K562 (cell line): ENCODE results near the gene HYOU1. TPM values are rescaled to one million over a fixed set of nuclear protein-coding genes. Genes with fewer than 3 reads are reported as not detected.
A peak's percentile ranks its signal among the peaks of the same experiment; 100 is the strongest.

Experiments used
- BRD4 ChIP-seq: fragments of 200-600 bp; sonication (generic); IDR thresholded peaks from 2 replicates; pipeline ENCODE4 v1.6.1; 2017; ENCODE audit warnings: inconsistent platforms
- BRD9 ChIP-seq: fragments of 450-650 bp; IDR thresholded peaks from 2 replicates; pipeline ENCODE4 v1.6.1; 2018; ENCODE audit warnings: low read depth; ENCODE audit not compliant: partially characterized antibody
- HLTF ChIP-seq: fragments of 450-650 bp; IDR thresholded peaks from 2 replicates; pipeline ENCODE4 v1.6.1; 2016
- HNRNPH1 ChIP-seq: fragments of 200-400 bp; formaldehyde crosslinking; optimal IDR thresholded peaks from 2 replicates; pipeline ENCODE3; 2017; ENCODE audit warnings: low read depth, mild to moderate bottlenecking, low read length, moderate library complexity
- SLC30A9 ChIP-seq: fragments of 250-450 bp; sonication (Bioruptor Pico); IDR thresholded peaks from 2 replicates; pipeline ENCODE4 v1.8.0; 2022; ENCODE audit warnings: mild to moderate bottlenecking, moderate library complexity
- TAF1 ChIP-seq: IDR thresholded peaks from 2 replicates; pipeline ENCODE4 v1.6.1; 2011; ENCODE audit warnings: mild to moderate bottlenecking, low read length, moderate library complexity; ENCODE audit not compliant: insufficient read depth, control insufficient read depth, severe bottlenecking; ENCODE audit errors: extremely low read depth
- YBX1 ChIP-seq: fragments of 450-650 bp; IDR thresholded peaks from 2 replicates; pipeline ENCODE4 v1.7.1; 2016; ENCODE audit warnings: mild to moderate bottlenecking
- polyA plus RNA-seq, 8 experiments: library from polyadenylated mRNA; depleted of rRNA in 4 of 8; stranded (reverse) in 5 of 8; unstranded in 3 of 8; fragments of >200 nt; fragmentation: Nextera tagmentation in 2 of 8; fragmentation: Illumina TruSeq in 1 of 8; extraction: Ambion mirVana in 2 of 8; extraction: Trizol in 1 of 8; gene quantifications; 2 replicates each; pipeline versions ENCODE4 v1.2.1 to v1.2.3, GENCODE V29; 2011 to 2014; ENCODE audit warnings: inconsistent platforms in 1 of 8, missing spikeins in 1 of 8
- total RNA-seq, 7 experiments: library from RNA; depleted of rRNA in 6 of 7; stranded (reverse); fragments of >200 nt in 6 of 7; fragmentation: Illumina TruSeq in 2 of 7; extraction: Trizol in 2 of 7; gene quantifications; 2 replicates each; pipeline versions ENCODE4 v1.2.1 to v1.2.3, GENCODE V29; 2011 to 2021; ENCODE audit warnings: low replicate concordance in 1 of 7
- TF ChIP-seq, protein P1 (sequence below): fragments of 250-450 bp; sonication (Bioruptor Pico); IDR thresholded peaks from 2 replicates; pipeline ENCODE4 v1.4.0; 2020; ENCODE audit warnings: mild to moderate bottlenecking, moderate library complexity
- TF ChIP-seq, protein P2 (sequence below): fragments of 450-650 bp; formaldehyde crosslinking; IDR thresholded peaks from 2 replicates; pipeline ENCODE4 v1.4.0; 2022; ENCODE audit warnings: missing genetic modification characterization
- TF ChIP-seq, protein P3 (sequence below): fragments of 450-650 bp; formaldehyde crosslinking; IDR thresholded peaks from 2 replicates; pipeline ENCODE4 v1.4.0; 2022; ENCODE audit warnings: mild to moderate bottlenecking, moderate library complexity
- TF ChIP-seq, protein P4 (sequence below), 2 experiments: fragments of 450-650 bp in 1 of 2; sonication (generic) in 1 of 2; formaldehyde crosslinking in 1 of 2; IDR thresholded peaks; 2 replicates each; pipeline versions ENCODE4 v1.7.1 to v1.9.0; 2016 to 2022; ENCODE audit warnings: inconsistent platforms in 1 of 2, mild to moderate bottlenecking in 1 of 2, missing genetic modification reagents in 1 of 2
- TF ChIP-seq, protein P5 (sequence below): sonication (generic); formaldehyde crosslinking; IDR thresholded peaks from 2 replicates; pipeline ENCODE4 v1.8.0; 2022; ENCODE audit warnings: mild to moderate bottlenecking, low read depth, missing genetic modification reagents

Gene HYOU1
- total and polyA plus RNA-seq, 9 of the 15 experiments (the other 6 are each of a cell fraction or from before 2014, with no cell fraction given) = 19.5 to 197 (median 128) TPM

DNA sequence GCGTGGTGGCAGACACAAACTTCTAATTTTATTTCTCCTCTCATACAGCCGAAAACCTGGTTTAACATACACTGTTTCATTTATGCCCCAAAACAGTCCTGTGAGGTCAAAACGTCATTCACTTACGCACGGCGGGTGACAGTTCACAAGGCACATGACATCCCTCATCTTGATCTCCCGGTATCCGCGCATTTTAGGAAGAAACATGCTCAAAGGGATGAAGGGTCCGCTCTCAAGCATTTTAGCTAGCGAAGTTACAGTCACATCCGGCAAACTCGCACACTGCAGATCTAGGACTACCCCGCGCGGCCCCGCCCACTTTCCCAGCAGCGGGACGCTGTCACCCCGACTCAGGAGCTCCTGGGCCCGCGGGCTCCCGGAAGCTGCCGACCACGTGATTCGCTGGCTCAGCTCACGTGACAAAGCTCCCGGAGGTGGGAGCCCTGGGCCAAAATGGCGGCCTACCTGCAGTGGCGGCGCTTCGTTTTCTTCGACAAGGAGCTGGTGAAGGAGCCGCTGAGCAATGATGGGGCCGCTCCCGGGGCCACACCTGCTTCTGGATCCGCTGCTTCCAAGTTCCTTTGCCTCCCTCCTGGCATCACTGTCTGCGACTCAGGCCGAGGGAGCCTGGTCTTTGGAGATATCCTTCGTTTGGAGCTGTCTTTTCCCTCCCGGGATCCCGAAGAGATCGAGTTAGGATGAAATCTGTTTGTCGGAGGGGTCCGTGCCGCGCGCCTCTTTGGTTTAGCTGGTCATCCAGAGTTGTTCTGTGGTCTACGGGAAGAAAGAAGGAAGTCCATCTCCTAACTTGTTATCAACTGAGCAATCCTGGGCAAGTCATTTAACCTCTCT is 10.6 kb upstream of the HYOU1 start, which contains the start of gene VPS11 (continued):
- TF ChIP-seq, protein P1, sequence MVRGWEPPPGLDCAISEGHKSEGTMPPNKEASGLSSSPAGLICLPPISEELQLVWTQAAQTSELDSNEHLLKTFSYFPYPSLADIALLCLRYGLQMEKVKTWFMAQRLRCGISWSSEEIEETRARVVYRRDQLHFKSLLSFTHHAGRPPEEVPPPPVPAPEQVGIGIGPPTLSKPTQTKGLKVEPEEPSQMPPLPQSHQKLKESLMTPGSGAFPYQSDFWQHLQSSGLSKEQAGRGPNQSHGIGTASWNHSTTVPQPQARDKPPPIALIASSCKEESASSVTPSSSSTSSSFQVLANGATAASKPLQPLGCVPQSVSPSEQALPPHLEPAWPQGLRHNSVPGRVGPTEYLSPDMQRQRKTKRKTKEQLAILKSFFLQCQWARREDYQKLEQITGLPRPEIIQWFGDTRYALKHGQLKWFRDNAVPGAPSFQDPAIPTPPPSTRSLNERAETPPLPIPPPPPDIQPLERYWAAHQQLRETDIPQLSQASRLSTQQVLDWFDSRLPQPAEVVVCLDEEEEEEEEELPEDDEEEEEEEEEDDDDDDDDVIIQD = no peak
- no peak for TF ChIP-seq YBX1
- TF ChIP-seq, protein P2, sequence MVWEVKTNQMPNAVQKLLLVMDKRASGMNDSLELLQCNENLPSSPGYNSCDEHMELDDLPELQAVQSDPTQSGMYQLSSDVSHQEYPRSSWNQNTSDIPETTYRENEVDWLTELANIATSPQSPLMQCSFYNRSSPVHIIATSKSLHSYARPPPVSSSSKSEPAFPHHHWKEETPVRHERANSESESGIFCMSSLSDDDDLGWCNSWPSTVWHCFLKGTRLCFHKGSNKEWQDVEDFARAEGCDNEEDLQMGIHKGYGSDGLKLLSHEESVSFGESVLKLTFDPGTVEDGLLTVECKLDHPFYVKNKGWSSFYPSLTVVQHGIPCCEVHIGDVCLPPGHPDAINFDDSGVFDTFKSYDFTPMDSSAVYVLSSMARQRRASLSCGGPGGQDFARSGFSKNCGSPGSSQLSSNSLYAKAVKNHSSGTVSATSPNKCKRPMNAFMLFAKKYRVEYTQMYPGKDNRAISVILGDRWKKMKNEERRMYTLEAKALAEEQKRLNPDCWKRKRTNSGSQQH (CRISPR knock-in tag) = no peak
- TF ChIP-seq TAF1 = peak; percentile 88
- no peak for TF ChIP-seq BRD4
- TF ChIP-seq HNRNPH1 = no peak
- TF ChIP-seq, protein P3, sequence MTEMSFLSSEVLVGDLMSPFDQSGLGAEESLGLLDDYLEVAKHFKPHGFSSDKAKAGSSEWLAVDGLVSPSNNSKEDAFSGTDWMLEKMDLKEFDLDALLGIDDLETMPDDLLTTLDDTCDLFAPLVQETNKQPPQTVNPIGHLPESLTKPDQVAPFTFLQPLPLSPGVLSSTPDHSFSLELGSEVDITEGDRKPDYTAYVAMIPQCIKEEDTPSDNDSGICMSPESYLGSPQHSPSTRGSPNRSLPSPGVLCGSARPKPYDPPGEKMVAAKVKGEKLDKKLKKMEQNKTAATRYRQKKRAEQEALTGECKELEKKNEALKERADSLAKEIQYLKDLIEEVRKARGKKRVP = no peak
- TF ChIP-seq SLC30A9 = no peak
- TF ChIP-seq, protein P4, sequence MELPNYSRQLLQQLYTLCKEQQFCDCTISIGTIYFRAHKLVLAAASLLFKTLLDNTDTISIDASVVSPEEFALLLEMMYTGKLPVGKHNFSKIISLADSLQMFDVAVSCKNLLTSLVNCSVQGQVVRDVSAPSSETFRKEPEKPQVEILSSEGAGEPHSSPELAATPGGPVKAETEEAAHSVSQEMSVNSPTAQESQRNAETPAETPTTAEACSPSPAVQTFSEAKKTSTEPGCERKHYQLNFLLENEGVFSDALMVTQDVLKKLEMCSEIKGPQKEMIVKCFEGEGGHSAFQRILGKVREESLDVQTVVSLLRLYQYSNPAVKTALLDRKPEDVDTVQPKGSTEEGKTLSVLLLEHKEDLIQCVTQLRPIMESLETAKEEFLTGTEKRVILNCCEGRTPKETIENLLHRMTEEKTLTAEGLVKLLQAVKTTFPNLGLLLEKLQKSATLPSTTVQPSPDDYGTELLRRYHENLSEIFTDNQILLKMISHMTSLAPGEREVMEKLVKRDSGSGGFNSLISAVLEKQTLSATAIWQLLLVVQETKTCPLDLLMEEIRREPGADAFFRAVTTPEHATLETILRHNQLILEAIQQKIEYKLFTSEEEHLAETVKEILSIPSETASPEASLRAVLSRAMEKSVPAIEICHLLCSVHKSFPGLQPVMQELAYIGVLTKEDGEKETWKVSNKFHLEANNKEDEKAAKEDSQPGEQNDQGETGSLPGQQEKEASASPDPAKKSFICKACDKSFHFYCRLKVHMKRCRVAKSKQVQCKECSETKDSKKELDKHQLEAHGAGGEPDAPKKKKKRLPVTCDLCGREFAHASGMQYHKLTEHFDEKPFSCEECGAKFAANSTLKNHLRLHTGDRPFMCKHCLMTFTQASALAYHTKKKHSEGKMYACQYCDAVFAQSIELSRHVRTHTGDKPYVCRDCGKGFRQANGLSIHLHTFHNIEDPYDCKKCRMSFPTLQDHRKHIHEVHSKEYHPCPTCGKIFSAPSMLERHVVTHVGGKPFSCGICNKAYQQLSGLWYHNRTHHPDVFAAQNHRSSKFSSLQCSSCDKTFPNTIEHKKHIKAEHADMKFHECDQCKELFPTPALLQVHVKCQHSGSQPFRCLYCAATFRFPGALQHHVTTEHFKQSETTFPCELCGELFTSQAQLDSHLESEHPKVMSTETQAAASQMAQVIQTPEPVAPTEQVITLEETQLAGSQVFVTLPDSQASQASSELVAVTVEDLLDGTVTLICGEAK (IDR thresholded peaks at IDR 0.05) = peak; percentile 76
- TF ChIP-seq, protein P4 (CRISPR knock-in tag; IDR thresholded peaks at IDR 0.05) = no peak
- TF ChIP-seq BRD9 = no peak
- TF ChIP-seq HLTF = no peak
- TF ChIP-seq, protein P5, sequence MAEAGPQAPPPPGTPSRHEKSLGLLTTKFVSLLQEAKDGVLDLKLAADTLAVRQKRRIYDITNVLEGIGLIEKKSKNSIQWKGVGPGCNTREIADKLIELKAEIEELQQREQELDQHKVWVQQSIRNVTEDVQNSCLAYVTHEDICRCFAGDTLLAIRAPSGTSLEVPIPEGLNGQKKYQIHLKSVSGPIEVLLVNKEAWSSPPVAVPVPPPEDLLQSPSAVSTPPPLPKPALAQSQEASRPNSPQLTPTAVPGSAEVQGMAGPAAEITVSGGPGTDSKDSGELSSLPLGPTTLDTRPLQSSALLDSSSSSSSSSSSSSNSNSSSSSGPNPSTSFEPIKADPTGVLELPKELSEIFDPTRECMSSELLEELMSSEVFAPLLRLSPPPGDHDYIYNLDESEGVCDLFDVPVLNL (CRISPR knock-in tag) = 0 out of 2 replicates have a peak, but pooled peaks have one; percentile 44
